Measurements from ENCODE around the gene SEMA6B.

DNA sequence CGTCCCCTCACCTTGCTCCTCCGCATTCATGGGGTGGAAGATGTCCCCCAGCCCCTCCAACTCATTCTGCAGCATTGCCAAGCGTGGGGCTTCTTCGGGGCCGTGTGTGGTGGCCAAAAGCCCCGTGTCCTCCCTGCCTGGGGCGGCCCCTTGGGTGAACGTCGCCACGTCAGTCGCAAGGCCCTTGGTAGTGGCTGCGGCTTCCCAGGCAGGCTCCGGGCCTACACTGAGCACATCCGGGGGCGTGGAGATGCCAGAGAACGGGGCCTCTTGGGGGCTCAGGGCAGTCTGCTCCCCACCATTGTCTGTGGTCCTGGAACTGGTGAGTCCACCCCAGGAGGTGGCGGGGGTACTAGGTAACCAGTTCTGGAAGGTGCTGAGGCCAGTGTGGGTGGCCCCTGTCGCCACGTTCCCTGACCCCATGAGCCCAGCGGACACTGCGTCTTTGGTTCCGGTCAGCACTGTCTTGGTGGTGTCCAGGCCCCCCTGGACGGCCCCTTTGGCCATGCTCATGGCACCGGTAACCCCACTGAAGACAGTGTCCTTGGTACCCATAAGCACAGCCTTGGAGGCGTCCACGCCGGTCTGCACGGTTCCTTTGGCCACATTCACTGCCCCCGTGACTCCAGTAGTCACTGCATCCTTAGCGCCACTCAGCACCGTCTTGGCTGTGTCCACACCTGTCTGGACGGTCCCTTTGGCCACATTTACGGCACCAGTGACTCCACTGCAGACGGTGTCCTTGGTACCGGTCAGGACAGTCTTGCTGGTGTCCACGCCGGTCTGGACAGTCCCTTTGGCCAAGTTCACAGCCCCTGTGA lies 48.8 kb downstream of the SEMA6B start:
- no peak for TF ChIP-seq EP300 (IDR thresholded peaks at IDR 0.05)
- TF ChIP-seq, protein P1, sequence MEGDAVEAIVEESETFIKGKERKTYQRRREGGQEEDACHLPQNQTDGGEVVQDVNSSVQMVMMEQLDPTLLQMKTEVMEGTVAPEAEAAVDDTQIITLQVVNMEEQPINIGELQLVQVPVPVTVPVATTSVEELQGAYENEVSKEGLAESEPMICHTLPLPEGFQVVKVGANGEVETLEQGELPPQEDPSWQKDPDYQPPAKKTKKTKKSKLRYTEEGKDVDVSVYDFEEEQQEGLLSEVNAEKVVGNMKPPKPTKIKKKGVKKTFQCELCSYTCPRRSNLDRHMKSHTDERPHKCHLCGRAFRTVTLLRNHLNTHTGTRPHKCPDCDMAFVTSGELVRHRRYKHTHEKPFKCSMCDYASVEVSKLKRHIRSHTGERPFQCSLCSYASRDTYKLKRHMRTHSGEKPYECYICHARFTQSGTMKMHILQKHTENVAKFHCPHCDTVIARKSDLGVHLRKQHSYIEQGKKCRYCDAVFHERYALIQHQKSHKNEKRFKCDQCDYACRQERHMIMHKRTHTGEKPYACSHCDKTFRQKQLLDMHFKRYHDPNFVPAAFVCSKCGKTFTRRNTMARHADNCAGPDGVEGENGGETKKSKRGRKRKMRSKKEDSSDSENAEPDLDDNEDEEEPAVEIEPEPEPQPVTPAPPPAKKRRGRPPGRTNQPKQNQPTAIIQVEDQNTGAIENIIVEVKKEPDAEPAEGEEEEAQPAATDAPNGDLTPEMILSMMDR (IDR thresholded peaks at IDR 0.05), result no peak

Measured in stomach (tissue), 4 donors.